ENCODE measurements around the gene PPARG. TPM values are rescaled to one million over a fixed set of nuclear protein-coding genes. Genes with fewer than 3 reads are reported as not detected.

Gene PPARG
- total RNA-seq, 1 experiment from 2014 or later: 71.6 TPM

DNA sequence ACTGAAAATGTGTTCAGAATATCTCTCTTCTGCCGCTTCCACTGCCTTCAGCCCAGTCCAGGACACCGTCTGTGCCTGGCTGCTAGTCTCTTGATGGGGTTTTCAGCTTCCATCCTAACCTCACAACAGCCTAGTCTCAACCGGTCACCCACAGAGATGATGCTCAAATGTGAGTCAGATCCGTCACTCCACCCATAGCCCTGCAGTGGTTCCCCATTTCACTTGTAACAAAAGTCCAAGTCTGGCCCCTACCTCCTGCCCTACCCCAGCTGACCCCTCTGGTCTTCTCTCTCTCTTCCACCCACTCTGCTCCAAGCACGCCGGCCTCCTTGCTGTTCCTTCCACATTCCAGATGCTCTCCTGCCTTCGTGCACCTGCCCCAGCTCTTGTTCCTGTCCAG lies 68.1 kb downstream of the PPARG start (continued):
- TF ChIP-seq, protein P1, sequence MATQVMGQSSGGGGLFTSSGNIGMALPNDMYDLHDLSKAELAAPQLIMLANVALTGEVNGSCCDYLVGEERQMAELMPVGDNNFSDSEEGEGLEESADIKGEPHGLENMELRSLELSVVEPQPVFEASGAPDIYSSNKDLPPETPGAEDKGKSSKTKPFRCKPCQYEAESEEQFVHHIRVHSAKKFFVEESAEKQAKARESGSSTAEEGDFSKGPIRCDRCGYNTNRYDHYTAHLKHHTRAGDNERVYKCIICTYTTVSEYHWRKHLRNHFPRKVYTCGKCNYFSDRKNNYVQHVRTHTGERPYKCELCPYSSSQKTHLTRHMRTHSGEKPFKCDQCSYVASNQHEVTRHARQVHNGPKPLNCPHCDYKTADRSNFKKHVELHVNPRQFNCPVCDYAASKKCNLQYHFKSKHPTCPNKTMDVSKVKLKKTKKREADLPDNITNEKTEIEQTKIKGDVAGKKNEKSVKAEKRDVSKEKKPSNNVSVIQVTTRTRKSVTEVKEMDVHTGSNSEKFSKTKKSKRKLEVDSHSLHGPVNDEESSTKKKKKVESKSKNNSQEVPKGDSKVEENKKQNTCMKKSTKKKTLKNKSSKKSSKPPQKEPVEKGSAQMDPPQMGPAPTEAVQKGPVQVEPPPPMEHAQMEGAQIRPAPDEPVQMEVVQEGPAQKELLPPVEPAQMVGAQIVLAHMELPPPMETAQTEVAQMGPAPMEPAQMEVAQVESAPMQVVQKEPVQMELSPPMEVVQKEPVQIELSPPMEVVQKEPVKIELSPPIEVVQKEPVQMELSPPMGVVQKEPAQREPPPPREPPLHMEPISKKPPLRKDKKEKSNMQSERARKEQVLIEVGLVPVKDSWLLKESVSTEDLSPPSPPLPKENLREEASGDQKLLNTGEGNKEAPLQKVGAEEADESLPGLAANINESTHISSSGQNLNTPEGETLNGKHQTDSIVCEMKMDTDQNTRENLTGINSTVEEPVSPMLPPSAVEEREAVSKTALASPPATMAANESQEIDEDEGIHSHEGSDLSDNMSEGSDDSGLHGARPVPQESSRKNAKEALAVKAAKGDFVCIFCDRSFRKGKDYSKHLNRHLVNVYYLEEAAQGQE (IDR thresholded peaks at IDR 0.05; ENCODE audit: low read depth): no peak
- TF ChIP-seq FOSL1 (IDR thresholded peaks at IDR 0.05; ENCODE audit: low read depth): no peak
- TF ChIP-seq SRF (IDR thresholded peaks at IDR 0.05; ENCODE audit: low read depth): no peak
- TF ChIP-seq EZH2 (IDR thresholded peaks at IDR 0.05): no peak
- TF ChIP-seq EZH2phosphoT487 (IDR thresholded peaks at IDR 0.05; ENCODE audit: borderline replicate concordance): no peak
- TF ChIP-seq ZNF274 (IDR thresholded peaks at IDR 0.05; ENCODE audit: low read depth, low read length): no peak

DNA sequence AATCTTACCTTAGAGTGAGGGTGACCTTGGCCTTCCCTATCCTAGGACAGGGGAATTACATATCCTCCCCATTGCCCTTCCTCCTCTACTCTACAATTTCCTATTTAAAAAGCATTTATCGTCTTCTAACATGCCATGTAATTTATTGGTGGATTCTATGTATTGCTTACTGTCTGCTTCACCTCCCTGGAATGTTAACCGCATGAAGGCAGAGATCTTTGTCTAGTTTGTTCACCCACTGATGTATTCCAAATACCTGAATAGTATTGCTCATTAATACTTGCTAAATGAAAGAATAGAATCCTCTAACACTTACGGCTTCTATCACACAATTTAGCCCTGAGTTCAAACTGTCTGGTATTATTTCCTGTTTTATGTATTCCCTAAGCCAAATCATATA lies 68.6 kb downstream of the PPARG start:
- intact Hi-C loops (cut with micrococcal nuclease): no loop called here
- no peak overlapping the region for H2AFZ ChIP-seq (ENCODE audit: low read depth, low read length, poor library complexity, severe bottlenecking)
- H3K4me1 ChIP-seq (ENCODE audit: control insufficient read depth in 1 of 2, insufficient read depth in 2 of 2, low read length in 2 of 2): peaks cover 0 to 22% of the 10 kb centered on the region in 2 experiments; a peak in 2 of 4 replicates
- no peaks in the 10 kb centered on the region for H3K27me3 ChIP-seq (ENCODE audit: insufficient read depth, low read length)
- H3K4me3 ChIP-seq (replicated peaks in 1 of 2; ENCODE audit: low read depth in 1 of 2, low read length in 2 of 2): no peak overlapping the region
- no peaks in the 10 kb centered on the region for H3K9me2 ChIP-seq (ENCODE audit: insufficient read depth)
- no peak overlapping the region for H3K9ac ChIP-seq (ENCODE audit: low read length)
- H3K79me2 ChIP-seq (ENCODE audit: insufficient read depth, low read length): no peaks in the 10 kb centered on the region
- BruUV-seq (replicated peaks): no TSS peak
- TF ChIP-seq EZH2phosphoT487 (IDR thresholded peaks at IDR 0.05; ENCODE audit: borderline replicate concordance): no peak
- no peak for TF ChIP-seq SP1 (IDR thresholded peaks at IDR 0.05; ENCODE audit: low read depth)
- no peak for TF ChIP-seq EZH2 (IDR thresholded peaks at IDR 0.05)
- TF ChIP-seq, protein P2, sequence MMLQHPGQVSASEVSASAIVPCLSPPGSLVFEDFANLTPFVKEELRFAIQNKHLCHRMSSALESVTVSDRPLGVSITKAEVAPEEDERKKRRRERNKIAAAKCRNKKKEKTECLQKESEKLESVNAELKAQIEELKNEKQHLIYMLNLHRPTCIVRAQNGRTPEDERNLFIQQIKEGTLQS (IDR thresholded peaks at IDR 0.05): no peak
- DNase-seq (ENCODE audit: low read depth, low spot score) (no peak), ATAC-seq (no peak)
- ChIA-PET POLR2A (no interaction called here), CTCF (no interaction called here), RAD21 (ENCODE audit: low non-redundant PET in 1 of 2, low total read pairs in 2 of 2, uncharacterized antibody in 2 of 2, unreplicated experiment in 2 of 2) (no interaction called here)
- no peak overlapping the region for H3K4me2 ChIP-seq (ENCODE audit: low read length)
- no peaks in the 10 kb centered on the region for H4K20me1 ChIP-seq (ENCODE audit: insufficient read depth)
- H3K27ac ChIP-seq (ENCODE audit: low read depth, low read length): no peak overlapping the region
- H3K36me3 ChIP-seq (ENCODE audit: control insufficient read depth in 1 of 2, insufficient read depth in 2 of 2, low read length in 2 of 2): no peaks in the 10 kb centered on the region
- H3K9me3 ChIP-seq (ENCODE audit: control insufficient read depth in 1 of 2, insufficient read depth in 1 of 2, low read depth in 1 of 2, low read length in 2 of 2): 0 out of 4 replicates have a peak, but pooled peaks cover 0 to 3% of the 10 kb centered on the region in 2 experiments
